Stimulated activated naive CD8-positive, alpha-beta T cell treated with anti-CD3 and anti-CD28 coated beads, Interleukin-15, amount 100 ng/mL, for 72 hours (primary cell): ENCODE measurements around the gene ACTG2.
"Not testable (repeated sequence)": the region's sequence is repeated elsewhere in the genome, so short reads cannot be mapped to it uniquely, and the experiment has no call there.

Source experiments
- ATAC-seq: fragments of 150-1000 bp; cut with Tn5 transposase; 2 replicates; pipeline ENCODE4 v1.10.0; 2021; ENCODE audit warnings: mild to moderate bottlenecking, moderate library complexity
- DNase-seq, 2 donors: peaks; one replicate each; pipeline ENCODE4 v3.0.0; 2021 to 2022
- H3K27ac Mint-ChIP-seq, 2 donors: one replicate each; pipeline ENCODE4 v1.8.0; 2022; ENCODE audit warnings: mild to moderate bottlenecking in 2 of 2, mixed read lengths in 2 of 2, moderate library complexity in 2 of 2
- H3K27me3 Mint-ChIP-seq: one replicate; pipeline ENCODE4 v1.8.0; 2022; ENCODE audit warnings: mixed read lengths
- H3K4me1 Mint-ChIP-seq: one replicate; pipeline ENCODE4 v1.8.0; 2022; ENCODE audit warnings: mild to moderate bottlenecking, mixed read lengths
- H3K4me3 Mint-ChIP-seq, 2 donors: one replicate each; pipeline ENCODE4 v1.8.0; 2022; ENCODE audit warnings: mild to moderate bottlenecking in 2 of 2, mixed read lengths in 2 of 2, moderate library complexity in 1 of 2
- H3K9me3 Mint-ChIP-seq, 2 donors: one replicate each; pipeline ENCODE4 v1.8.0; 2022; ENCODE audit warnings: mixed read lengths in 2 of 2

Gene ACTG2

DNA sequence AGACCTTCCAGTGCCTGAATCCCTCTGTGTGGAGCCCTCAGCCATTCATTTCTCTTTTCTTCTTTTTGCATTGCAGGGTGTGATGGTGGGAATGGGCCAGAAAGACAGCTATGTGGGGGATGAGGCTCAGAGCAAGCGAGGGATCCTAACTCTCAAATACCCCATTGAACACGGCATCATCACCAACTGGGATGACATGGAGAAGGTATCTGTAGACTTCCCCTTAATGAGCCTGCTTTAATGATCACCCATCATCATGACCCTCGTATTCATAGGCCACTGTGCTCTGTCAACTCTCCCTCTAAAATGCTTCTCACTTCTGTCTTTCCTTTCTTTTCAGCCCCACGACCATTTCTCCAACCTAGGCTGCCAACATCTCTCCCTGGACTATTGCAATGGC is 9.5 kb downstream of the ACTG2 start:
- DNase-seq (no peak), ATAC-seq (no peak)
- no peaks in the 10 kb centered on the region for H3K9me3 Mint-ChIP-seq
- H3K4me1 Mint-ChIP-seq = peaks cover 5% of the 10 kb centered on the region
- no peak overlapping the region for H3K4me3 Mint-ChIP-seq
- H3K27me3 Mint-ChIP-seq = no peaks in the 10 kb centered on the region
- no peak overlapping the region for H3K27ac Mint-ChIP-seq

DNA sequence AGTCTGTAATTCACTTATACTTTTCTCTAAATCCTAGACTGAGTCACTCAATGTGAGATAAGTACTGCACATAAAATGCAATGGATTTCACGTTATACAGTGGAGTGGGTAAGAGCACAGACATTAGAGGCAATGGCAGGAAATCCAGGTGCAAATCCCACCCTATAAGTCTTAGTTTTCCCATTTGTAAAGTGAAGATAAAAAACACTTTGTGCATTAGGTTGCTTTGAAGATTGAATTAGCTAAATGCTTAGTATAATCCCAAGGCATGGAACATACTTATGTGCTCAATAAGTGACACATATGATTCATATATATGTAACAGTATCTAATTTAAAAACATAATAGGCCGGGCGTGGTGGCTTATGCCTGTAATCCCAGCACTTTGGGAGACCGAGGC is 10.5 kb downstream of the ACTG2 start:
- Mint-ChIP-seq H3K27ac (no peak overlapping the region), H3K4me3 (no peak overlapping the region), H3K4me1 (peaks cover 8% of the 10 kb centered on the region), H3K27me3 (no peaks in the 10 kb centered on the region), H3K9me3 (no peaks in the 10 kb centered on the region)
- ATAC-seq (no peak), DNase-seq (no peak)

DNA sequence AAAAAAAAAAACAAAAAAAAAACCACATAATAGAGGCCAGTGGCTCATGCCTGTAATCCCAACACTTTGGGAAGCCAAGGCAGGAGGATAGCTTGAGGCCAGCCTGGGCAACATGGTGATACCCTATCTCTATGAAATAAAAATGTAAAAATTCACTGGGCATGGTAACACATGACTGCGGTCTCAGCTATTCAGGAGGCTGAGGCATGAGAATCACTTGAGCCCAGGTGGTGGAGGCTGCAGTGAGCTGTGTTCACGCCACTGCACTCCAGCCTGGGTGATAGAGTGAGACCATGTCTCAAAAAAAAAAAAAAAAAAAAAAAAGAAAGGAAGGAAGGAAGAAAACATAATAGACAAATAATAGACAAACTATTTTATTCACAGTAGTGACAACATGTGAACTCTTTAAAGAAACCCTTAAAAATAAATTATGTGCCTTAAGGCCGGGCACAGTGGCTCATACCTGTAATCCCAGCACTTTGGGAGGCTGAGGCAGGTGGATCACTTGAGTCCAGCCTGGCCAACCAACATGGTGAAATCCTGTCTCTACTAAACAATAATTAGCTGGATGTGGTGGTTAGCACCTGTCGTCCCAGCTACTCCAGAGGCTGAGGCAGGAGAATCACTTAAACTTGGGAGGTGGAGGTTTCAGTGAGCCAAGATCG is 11.3 kb downstream of the ACTG2 start:
- not testable (repeated sequence) for H3K9me3 Mint-ChIP-seq, ATAC-seq, H3K27me3 Mint-ChIP-seq, H3K27ac Mint-ChIP-seq, H3K4me3 Mint-ChIP-seq, DNase-seq
- peaks cover 15% of the 10 kb centered on the region for H3K4me1 Mint-ChIP-seq

DNA sequence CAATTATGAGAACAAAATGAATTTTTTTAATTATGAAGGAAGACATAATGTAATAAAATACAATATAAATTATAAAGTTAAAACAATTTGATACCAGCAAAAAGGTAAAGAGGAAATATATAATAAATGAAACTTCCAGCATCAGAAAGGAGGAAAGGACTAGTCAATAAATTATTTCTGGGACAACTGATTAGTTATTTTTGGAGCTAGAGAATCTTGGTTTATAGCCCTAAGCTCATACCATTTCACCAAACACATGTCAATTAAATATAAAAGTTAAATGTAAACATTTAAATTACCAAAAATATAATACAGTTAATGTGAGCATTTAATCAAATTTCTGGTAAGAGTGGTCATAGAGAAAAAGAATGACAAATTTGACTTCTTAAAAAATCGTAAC is 12.1 kb downstream of the ACTG2 start:
- Mint-ChIP-seq H3K27ac (no peak overlapping the region), H3K9me3 (no peaks in the 10 kb centered on the region), H3K4me3 (no peak overlapping the region), H3K27me3 (no peaks in the 10 kb centered on the region), H3K4me1 (peaks cover 15% of the 10 kb centered on the region)
- no peak for ATAC-seq
- DNase-seq = no peak

DNA sequence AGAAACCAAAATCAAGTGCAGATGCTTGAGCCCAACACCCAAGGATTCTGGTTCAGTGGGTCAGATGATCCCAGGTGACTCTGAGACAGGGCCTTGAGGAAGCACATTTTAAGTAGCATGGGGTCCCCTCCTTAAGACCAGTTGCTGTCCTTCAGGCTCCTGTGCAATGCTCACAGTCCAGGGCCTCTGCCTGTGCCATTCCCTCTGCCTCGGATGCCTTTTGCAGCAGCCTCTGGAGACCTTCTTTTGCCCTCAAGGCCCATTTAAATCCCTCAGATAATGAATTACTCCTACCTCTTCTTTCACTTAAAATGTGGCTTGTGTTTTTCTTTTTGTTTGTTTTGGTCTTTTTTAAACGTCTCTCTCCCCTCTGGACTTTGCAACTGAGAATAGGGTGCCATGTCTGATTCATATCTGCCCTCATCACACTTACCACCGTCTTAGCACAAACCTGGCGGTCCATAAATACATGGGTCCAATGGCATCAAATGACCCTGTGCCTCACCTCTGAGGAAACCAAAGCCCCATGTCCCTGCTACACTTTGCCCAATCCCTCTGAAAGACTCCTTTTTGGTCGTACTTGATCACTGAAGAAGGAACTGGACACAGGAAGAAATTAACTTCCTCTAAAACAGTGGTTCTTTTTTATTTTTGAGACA is 14.2 kb downstream of the ACTG2 start:
- DNase-seq (no peak), ATAC-seq (no peak)
- H3K27me3 Mint-ChIP-seq = no peaks in the 10 kb centered on the region
- H3K27ac Mint-ChIP-seq = no peak overlapping the region
- H3K4me1 Mint-ChIP-seq = peaks cover 15% of the 10 kb centered on the region
- H3K9me3 Mint-ChIP-seq = no peaks in the 10 kb centered on the region
- H3K4me3 Mint-ChIP-seq = no peak overlapping the region

DNA sequence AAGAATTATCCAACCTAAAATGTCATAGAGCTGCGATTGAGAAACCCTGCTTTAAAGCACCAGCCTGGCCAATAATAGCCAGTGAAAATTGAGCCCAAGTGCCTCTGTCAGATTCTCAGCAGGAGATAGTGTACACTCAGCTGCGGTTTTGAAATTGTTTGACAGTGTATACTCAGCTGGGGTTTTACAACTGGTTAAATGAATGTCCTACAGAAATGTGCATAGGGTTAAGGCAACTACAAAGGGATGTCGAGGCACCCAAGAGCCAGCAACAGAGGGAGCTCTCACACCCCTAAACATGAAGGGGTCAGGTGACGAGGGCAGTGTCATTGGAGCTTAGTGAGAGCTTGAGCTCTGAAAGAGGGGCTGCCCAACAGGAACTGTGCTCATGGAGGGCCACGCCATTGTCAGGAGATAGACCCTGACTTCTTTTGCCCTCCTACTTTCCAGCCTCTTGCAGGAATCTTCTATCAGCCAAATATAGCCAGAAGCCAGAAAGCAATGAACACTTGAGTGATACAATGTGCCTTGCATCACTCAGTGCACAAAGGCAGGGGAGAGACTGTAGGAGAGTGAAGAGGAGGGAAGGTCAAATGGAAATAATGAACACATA is 15.1 kb downstream of the ACTG2 start:
- H3K4me3 Mint-ChIP-seq = peak overlapping the region in 1 of 2 donors; percentile 6
- DNase-seq (peak; percentile 55 to 64), ATAC-seq (peak; percentile 99)
- peaks cover 15% of the 10 kb centered on the region for H3K4me1 Mint-ChIP-seq
- no peaks in the 10 kb centered on the region for H3K27me3 Mint-ChIP-seq
- no peak overlapping the region for H3K27ac Mint-ChIP-seq
- no peaks in the 10 kb centered on the region for H3K9me3 Mint-ChIP-seq

DNA sequence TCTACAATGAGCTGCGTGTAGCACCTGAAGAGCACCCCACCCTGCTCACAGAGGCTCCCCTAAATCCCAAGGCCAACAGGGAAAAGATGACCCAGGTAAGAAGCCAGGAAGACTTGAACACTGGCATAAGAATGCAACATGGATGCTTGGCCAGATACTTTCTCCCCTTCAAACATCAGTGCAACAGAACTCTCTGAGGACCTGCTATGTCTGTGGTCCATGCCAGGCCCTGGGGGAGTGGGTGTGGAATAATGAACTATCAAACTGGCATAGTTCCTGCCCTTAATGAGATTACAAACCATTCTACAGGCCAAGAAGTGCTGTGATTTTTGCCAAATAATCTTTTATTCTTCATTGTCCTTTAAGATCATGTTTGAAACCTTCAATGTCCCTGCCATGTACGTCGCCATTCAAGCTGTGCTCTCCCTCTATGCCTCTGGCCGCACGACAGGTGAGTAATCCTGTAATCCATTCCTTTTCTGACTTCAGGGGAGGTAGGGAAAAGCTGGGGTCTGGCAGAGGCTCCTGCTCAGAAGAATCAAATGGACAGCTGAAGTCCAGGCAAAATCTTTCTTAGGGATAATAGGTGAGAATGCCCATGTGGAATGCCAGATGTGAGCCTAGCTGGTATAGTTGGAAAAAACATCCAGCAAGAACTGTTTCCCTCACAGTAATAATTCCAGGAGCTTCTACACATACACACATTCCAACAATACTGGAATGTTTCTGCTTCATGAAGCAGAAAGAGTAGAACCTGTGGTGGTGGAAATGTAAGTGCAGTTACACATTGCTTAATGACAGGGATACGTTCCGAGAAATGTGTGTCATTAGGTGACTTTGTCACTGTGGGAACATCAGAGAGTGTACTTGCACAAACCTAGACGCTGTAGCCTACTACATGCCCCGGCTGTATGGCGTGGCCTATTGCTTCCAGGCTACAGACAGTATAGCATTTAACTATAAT is 16.2 kb downstream of the ACTG2 start:
- Mint-ChIP-seq H3K27me3 (no peaks in the 10 kb centered on the region), H3K4me1 (peaks cover 15% of the 10 kb centered on the region), H3K9me3 (no peaks in the 10 kb centered on the region), H3K27ac (no peak overlapping the region), H3K4me3 (no peak overlapping the region)
- ATAC-seq = no peak
- no peak for DNase-seq

DNA sequence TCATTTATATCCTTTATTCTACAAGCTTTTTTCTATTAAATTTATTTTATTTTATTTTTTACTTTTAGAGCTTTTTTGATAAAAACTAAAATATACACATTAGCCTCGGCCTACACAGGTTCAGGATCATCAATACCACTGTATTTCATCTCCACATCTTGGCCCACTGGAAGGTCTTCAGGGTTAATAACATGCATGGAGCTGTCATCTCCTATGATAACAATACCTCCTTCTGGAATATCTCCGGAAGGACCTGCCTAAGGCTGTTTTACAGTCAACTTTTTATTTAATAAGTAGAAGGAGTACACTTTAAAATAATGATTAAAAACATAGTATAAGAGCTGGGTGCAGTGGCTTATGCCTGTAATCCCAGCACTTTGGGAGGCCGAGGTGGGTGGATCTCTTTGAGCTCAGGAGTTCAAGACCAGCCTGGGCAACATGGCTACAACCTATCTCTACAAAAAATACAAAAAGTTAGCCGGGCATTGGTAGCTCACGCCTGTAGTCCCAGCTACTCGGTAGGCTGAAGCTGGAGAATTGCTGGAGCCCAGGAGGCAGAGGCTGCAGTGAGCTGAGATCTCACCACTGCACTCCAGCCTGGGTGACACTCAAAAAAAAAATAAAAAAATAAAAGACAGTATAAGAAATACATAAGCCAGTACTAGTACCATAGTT is 18.2 kb downstream of the ACTG2 start:
- Mint-ChIP-seq H3K27me3 (no peaks in the 10 kb centered on the region), H3K9me3 (no peaks in the 10 kb centered on the region), H3K4me3 (no peak overlapping the region), H3K4me1 (peaks cover 15% of the 10 kb centered on the region), H3K27ac (no peak overlapping the region)
- DNase-seq (no peak), ATAC-seq (no peak)

DNA sequence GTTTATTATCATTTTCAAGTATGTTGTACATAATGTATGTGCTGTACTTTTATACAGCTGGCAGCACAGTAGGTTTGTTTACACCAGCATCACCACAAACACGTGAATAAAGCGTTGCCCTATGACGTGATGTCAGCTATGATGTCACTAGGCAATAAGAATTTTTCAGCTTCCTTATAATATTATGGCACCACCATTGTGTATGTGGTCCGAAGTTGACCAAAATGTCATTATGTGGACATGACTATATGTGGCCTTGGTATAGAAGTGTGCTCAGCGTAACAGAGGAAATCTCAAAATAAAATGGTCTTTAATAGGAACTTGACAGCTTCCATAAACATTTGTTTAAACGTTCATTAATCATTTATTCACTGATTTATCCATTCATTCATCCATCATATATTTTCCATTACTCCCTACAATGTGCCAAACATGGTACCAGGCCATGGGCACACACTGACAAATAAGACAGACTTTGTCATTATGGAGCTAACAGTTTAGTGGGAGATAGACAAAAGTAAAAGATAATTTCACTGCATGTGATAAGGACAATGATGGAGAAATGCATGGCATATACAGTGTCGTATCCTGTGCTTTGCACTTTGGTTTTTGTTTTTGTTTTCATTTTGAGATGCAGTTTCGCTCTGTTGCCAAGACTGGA is 18.9 kb downstream of the ACTG2 start:
- H3K4me1 Mint-ChIP-seq = peaks cover 15% of the 10 kb centered on the region
- H3K27ac Mint-ChIP-seq = no peak overlapping the region
- ATAC-seq = no peak
- no peak for DNase-seq
- no peaks in the 10 kb centered on the region for H3K9me3 Mint-ChIP-seq
- no peaks in the 10 kb centered on the region for H3K27me3 Mint-ChIP-seq
- H3K4me3 Mint-ChIP-seq = no peak overlapping the region

DNA sequence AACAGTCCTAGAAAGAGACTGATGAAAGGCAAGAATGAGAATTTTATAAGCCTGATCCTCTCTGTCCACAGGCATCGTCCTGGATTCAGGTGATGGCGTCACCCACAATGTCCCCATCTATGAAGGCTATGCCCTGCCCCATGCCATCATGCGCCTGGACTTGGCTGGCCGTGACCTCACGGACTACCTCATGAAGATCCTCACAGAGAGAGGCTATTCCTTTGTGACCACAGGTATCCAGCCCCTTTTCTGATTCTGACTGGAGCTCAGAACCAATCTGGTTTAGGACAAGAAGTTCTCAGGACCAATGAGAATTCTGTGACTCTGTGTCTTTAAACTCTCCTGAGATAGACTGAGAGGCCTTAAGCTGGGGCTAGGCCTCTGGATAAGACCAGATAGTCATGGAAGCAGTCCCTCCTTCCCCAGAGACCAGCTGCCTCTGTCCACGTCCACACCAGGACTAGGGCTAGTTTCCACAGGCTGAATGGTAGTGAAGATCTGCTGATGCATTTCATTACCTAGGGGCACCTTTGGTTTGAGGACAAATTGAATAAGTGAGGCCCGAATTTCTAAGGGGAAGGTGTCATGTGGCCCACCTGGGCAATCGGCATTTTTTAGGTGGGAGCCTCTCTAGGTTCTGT is 20.7 kb downstream of the ACTG2 start:
- H3K4me1 Mint-ChIP-seq = peaks cover 5% of the 10 kb centered on the region
- ATAC-seq = no peak
- H3K27me3 Mint-ChIP-seq = no peaks in the 10 kb centered on the region
- H3K27ac Mint-ChIP-seq = no peak overlapping the region
- no peaks in the 10 kb centered on the region for H3K9me3 Mint-ChIP-seq
- no peak overlapping the region for H3K4me3 Mint-ChIP-seq
- DNase-seq = no peak

DNA sequence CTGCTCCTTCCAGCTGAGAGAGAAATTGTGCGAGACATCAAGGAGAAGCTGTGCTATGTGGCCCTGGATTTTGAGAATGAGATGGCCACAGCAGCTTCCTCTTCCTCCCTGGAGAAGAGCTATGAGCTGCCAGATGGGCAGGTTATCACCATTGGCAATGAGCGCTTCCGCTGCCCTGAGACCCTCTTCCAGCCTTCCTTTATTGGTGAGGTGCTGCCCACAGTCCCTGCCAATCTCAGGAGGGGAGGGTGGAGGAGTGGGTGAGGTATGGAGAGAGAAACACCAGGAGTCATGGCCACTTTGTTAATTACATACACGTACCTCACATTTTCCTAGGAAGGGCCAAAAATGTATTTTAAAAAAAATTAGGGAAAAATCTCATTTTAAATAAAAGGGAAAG is 21.9 kb downstream of the ACTG2 start:
- no peak overlapping the region for H3K4me3 Mint-ChIP-seq
- no peaks in the 10 kb centered on the region for H3K4me1 Mint-ChIP-seq
- ATAC-seq = no peak
- H3K9me3 Mint-ChIP-seq = no peaks in the 10 kb centered on the region
- peak overlapping the region in 1 of 2 donors; percentile 63 for H3K27ac Mint-ChIP-seq
- H3K27me3 Mint-ChIP-seq = no peaks in the 10 kb centered on the region
- DNase-seq = no peak

DNA sequence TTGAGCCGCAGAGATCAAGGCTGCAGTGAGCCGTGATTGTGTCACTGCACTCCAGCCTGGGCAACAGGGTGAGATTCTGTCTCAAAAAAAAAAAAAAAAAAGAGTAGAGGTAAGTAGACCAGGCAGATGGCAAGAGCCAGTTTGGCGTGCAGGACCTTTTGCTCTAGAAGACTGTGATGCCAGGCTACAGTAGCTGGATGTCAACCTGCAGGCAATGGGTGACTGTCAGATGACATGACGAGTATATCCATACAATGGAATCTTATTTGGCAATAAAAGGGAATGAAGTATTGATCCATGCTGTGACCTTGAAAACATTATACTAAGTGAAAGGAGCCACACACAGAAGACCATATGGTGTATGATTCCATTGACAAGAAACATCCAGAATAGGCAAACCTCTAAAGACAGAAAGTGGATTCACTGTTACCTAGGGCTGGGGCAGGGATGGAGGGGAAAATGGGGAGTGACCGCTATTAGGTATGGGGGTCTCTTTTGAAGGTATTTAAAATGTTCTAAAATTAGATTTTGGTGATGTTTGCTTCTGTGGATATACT is 22.7 kb downstream of the ACTG2 start:
- no peak for ATAC-seq

DNA sequence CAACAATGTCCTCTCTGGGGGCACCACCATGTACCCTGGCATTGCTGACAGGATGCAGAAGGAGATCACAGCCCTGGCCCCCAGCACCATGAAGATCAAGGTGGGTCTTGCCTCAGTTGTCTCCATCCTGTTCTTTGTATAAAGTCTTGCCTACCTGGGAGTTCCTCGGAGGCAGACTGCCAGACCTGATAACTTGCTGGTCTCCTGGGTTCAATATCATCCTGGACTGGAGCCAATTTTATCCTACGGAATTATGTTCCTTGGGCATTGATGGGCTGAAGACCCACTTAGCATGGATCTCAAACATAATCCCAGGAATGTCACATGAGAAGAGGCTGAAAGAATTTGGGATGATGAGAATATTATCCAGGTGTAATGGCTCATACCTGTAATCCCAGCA is 23.9 kb downstream of the ACTG2 start:
- H3K27me3 Mint-ChIP-seq = no peaks in the 10 kb centered on the region
- ATAC-seq (no peak), DNase-seq (no peak)
- H3K9me3 Mint-ChIP-seq = no peaks in the 10 kb centered on the region
- H3K4me3 Mint-ChIP-seq = no peak overlapping the region
- no peak overlapping the region for H3K27ac Mint-ChIP-seq
- peaks cover 12% of the 10 kb centered on the region for H3K4me1 Mint-ChIP-seq

More for the DNA sequence above, 22.7 kb downstream of the ACTG2 start:
- no peak for DNase-seq
- Mint-ChIP-seq H3K27ac (no peak overlapping the region), H3K4me3 (no peak overlapping the region), H3K4me1 (peaks cover under 1% of the 10 kb centered on the region), H3K27me3 (no peaks in the 10 kb centered on the region), H3K9me3 (no peaks in the 10 kb centered on the region)

DNA sequence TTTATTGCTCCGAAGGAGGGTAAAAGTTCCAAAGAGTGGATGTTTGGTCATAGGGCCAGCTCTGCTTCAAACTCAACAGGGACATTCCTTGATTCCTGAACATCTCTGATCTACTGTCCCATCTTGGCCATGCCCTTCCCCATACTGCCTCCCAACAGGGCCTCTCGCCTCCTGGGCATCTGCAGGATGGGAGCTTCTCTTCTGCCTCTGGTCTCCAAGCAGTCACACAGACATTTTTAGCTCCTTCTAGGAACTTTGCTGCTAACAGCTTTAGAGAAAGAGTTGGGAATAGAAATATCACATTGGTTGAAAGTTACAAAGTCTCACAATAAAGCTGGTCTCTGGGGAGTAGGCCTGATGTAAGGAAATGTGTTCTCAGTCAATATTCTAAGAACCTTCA is 24.5 kb downstream of the ACTG2 start:
- ATAC-seq = no peak
- Mint-ChIP-seq H3K4me1 (peaks cover 18% of the 10 kb centered on the region), H3K27me3 (no peaks in the 10 kb centered on the region), H3K4me3 (no peak overlapping the region), H3K9me3 (no peaks in the 10 kb centered on the region), H3K27ac (no peak overlapping the region)
- no peak for DNase-seq
